GM21390 (cell line): ENCODE results near the gene MAP3K19.
A peak's percentile ranks its signal among the peaks of the same experiment; 100 is the strongest.

Experiments used
- ATAC-seq: cut with Tn5 transposase; IDR thresholded peaks from one replicate; pipeline ENCODE4 v1.9.1; 2021; ENCODE audit not compliant: unreplicated experiment

The MAP3K19 gene

DNA sequence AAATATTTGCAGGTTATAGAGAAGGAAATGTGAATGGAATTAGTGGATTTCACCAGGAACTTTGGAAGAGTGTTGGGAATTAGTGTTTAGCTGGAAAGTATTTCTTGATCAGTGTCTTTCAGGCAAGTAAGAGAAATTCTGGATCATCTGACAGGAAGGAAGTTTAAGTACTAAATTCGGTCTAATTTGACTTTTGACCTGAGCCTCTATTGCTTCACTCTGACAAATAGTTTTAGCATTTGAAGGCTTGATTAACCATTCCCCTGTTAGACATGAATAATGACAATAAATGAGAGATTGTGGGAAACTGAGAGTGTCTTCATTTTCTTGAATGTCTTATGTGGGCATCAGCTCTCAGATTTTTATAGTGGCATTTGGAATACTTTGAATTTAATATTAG is 112.6 kb downstream of the MAP3K19 start:
- ATAC-seq = no peak

DNA sequence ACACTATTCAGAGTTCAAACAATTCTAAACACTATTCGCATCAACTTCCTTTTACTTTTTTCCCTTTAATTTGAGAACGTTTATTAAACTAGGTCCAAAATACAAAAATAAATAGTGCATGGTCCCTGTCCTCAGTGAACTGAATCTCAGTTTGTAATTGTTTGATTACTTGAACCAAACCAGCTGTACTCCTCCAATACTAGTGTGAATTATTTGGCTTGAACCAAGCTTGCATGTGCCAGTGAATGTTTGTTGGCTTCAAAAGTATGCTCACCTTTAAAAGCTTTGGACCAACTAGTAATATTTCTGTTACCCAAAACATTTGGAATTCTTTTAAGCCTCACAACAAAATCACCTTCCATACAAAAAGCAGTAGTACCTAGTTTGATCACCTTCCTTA is 113.1 kb downstream of the MAP3K19 start:
- ATAC-seq = no peak

DNA sequence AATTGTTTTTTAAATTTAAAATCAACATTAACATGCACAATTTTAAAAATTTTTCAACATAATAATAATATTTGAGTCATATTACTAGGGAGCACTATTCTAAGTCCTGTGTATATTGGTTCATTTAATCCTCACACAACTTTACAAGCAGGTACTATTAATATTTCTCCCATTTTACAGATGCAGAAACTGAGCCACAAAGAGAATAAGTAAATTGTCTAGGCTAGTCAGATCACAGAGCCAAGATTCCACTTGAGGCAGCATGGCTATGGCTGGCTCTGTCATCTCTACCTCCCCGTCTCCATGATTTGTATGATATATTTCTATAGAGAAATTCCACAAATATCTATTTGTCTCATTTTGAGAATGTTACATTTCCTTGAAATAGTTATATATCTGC is 113.5 kb downstream of the MAP3K19 start:
- ATAC-seq = no peak

DNA sequence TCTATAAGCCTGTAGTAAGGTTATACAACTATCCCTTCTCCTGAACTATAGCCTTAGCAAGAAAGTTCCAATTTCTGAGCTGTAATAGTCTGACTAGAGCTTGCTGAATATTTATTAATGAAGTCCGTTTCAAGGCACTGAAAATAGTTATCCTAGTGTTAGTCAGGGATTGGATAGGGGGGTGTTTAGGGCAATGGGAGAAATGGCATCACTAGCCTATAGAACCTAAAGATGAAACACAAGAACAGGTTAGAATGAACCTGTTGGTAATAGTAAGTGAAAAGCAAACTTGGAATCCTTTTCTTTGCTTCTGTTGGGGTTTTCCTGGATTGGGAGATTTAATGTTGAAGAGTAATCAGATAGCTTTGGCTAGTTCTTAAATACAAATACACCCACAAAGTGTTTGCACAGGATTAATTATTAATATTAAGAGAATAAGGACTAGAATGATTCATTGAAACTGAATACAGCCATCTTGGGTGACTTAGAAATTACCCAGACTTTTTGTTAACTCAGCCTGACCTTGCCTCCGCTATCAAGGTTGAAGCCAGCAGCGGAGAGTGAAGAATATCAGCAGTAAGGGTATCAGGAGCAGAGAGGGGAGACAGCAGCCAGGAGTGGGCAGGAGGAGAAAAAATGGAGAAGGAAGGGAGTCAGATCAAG is 114.3 kb downstream of the MAP3K19 start:
- no peak for ATAC-seq

DNA sequence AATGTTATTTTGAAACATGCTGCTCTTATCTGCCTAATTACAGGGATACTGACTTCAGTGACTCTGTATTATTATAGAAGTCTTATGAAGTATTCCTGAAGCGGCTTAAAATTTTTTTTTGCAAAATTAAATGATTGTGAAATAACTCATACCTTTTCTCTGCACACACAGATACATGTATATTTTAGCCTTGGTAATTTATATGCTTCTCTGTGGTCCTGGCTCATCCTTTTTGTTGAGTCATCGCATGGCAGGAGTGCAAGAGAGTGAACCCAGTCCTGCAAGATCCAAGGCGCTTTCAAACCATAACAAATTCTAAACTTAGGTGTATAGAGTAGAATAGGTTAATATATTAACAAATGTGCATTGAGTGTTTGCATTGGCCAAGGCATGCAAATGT is 120.1 kb downstream of the MAP3K19 start:
- no peak for ATAC-seq

DNA sequence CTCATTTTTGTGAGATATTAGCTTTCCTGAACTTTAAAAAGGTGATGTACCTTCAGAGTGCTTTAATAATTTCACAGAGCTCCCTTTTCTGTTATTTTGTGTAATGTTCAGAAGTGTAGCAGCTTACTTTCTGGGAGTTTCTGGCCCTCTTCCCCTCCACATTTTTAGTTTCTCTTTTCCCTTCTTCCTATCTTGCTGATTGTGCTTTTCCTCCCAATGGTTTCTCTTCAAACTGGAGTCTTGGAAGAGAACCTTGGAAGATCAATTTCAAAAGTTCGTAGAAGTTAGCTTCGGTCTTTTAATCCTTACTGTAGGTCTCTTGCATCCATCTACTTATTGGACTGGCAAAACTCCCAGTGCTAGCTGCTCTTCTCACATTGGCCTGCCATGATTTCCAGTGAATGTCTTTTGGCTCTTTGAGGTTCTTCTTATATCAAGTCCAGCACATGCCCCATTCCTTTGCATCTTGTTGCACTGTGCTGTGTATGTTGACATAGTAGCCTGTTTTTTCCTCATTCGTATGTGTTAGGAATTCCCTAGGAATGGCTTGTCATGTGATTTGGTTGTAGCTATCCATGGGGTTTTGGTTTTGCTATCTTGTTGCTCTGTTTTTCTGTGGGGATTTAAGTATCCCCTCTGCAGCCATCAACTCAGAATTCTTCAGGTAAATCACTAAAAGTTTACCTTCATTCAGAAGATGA is 120.9 kb downstream of the MAP3K19 start:
- no peak for ATAC-seq

DNA sequence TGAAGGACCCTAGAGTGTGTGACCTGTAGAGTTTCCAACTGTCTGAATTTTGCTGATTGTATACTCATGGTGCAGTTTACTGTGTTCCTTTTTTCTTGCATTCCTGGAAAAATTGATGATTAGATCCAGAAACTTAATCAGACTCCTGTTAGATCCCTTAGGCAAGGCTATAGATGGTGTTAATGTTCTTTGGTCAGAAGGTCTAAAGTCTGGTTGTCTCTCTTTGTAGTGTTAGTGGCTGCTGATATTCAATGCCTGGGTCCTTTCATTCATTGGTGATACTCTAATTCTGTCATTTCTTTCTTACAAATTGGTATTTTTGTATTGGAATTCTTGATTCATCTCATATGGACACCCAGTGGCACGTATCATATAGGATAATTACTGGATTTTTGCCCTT is 122.3 kb downstream of the MAP3K19 start:
- ATAC-seq = no peak

DNA sequence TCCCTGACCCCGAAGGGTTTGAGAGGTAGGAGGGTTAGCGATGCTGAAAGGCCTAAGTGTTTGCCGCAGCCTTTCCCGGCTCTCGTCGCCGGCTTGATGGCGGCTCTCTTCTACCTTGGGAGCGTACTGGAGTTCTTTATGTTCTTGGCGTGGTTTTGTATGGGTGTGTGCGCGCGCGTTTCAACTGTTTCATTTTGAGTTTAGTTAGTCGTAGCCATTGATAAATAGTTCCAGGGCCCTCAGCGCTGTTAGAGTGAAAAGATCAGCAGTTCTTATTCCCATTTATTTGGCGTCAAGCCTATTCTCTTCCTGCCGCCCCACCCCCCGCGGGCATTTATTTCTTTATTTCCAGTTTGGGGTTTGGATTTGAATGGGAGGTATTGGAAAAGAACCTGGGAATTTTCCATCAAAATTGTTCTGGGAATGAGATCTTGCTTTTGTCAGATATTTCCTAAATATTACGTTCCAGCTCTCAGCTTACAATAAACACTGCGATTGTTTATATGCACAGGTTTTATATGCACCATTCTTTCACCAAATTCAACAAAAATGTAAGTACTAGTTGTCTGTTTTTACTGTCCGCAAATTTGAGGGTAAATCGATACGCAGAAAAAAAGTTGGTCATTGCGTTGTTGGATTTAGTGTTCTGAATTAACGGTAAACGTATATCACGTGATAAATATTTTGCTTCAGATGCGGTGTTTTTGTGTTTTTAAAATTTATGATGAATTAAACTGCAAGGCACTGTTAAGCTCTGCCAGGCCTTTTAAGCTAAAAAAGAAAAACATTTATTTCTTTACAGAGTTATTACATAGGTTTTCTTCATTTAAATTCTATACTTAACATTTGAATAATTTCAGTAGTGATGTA is 127.7 kb downstream of the MAP3K19 start:
- ATAC-seq = no peak

DNA sequence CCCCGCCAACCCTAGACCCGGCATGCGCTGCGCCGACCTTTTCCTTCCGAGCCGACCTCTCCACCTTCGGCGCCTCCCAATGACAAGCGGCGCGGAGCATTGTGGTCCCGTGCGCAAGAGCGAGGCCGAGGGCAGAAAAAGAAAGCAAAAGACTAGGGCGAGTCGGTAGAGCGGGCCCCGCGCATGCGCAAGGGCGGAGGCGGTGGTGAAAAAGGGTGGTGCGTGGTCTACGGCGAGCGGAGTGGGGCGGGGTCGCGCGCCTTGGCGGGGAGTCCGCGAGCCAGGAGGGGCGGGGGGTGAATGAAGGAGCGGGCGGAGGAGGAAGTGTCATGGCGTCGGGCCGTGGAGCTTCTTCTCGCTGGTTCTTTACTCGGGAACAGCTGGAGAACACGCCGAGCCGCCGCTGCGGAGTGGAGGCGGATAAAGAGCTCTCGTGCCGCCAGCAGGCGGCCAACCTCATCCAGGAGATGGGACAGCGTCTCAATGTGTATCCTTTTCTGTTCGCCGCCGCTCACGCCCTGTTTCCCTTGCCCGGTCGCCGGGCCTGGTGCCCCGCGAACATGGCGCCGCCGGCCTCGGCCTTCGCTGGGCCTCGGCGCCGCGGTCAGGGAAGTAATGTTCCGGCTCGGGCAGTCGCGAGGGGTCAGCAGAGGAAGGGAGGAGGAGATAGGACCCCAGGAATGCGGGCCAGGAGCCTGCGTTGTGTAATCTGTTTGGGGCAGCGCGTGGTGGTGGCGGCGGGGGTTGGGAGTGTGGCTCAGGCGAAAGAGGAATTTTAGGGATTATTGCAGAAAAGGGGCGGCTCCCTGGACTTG is 128.5 kb downstream of the MAP3K19 start, which contains the start of gene CCNT2:
CCNT2 (plus strand) TSS at position 297 of the 815 bp plus-strand sequence; CDS start at position 330, 33 bp downstream.
- ATAC-seq = peak; percentile 79

DNA sequence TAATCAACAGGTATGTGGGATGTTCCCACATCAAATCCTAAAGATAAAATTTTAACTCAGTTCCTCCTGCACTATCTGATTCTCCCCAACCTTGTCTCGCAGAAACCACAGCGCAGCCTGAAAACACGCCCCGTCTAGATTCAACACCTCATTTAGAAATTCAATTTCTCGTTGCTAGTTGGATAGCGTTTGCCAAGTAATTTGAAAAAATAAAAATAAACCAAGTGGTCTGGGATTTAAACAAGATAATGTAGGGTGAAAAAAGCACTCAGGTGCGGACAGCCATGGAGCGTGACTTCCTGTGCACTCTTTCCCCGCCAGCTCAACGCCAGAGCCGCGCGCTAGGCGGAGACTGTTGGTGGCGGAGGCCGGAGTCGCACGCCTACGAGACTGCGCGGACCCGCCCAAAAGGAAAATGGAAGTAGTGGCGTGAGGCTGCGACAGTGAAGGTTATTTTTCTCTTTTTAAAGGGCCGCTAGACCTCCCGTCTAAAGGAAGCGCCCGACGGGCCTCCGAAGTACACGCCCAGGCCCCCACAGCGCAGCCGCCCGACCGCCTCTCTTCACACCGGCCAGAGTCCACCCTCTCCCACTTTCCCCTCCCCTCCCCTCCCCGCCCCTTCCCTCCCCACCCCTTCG is 129.2 kb downstream of the MAP3K19 start:
- ATAC-seq = peak; percentile 75

DNA sequence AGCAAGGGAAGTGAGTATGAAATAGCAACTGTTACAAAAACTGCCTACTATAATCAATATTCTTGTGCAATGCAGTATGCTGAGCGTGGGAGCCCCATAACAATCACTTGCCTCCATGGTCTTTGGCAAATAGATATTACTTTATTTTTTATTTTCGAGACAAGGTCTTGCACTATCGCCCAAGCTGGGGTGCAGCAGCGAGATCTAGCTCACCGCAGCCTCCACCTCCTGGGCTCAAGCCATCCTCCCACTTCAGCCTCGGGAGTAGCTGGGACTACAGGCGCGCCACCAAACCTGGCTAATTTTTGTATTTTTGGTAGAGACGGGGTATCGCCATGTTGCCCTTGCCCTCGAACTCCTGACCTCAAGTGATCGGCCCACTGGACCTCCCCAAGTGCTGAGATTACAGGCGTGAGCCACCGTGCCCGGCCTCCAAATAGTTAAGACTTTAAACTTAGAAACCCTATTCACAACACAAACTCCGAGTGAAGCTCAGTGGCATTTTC is 129.8 kb downstream of the MAP3K19 start:
- ATAC-seq = no peak
